ENCODE data around the gene TNFAIP1. TPM values are rescaled to one million over a fixed set of nuclear protein-coding genes. Genes with fewer than 3 reads are reported as not detected.

TNFAIP1 gene
- total RNA-seq, 1 experiment from 2014 or later = 33.4 TPM

DNA sequence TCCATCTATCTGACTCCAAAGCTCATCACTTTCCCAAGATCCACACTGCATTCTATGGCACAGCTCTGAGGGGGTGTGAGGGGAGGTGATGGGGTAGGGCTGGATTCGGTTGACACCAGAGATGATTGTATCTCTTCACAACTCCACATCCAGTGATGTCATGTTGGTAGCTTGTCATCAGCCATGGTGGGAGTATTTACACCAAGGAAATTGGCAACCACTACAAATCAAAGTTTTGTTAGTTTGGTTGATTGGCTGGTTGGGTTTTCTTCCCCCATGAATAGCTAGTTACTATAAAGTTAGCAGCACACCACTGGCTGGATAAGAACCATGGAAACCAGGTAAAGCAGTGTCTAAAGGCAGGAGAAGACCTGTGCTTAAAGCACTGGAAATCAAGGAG, 55.4 kb downstream of the TNFAIP1 start:
- no peak overlapping the region for H3K9ac ChIP-seq (ENCODE audit: low read length)
- H3K4me2 ChIP-seq (ENCODE audit: low read length) = no peak overlapping the region
- ChIA-PET POLR2A (no interaction called here), RAD21 (ENCODE audit: low non-redundant PET in 1 of 2, low total read pairs in 2 of 2, uncharacterized antibody in 2 of 2, unreplicated experiment in 2 of 2) (no interaction called here), CTCF (no interaction called here)
- no peak overlapping the region for H3K4me3 ChIP-seq (replicated peaks in 1 of 2; ENCODE audit: low read depth in 1 of 2, low read length in 2 of 2)
- no peaks in the 10 kb centered on the region for H3K36me3 ChIP-seq (ENCODE audit: control insufficient read depth in 1 of 2, insufficient read depth in 2 of 2, low read length in 2 of 2)
- H2AFZ ChIP-seq (ENCODE audit: low read depth, low read length, poor library complexity, severe bottlenecking) = no peak overlapping the region
- DNase-seq (ENCODE audit: low read depth, low spot score) (no peak), ATAC-seq (no peak)
- intact Hi-C loops (cut with micrococcal nuclease) = no loop called here
- H3K4me1 ChIP-seq (ENCODE audit: control insufficient read depth in 1 of 2, insufficient read depth in 2 of 2, low read length in 2 of 2) = no peaks in the 10 kb centered on the region
- H3K9me2 ChIP-seq (ENCODE audit: insufficient read depth) = no peaks in the 10 kb centered on the region
- no peaks in the 10 kb centered on the region for H4K20me1 ChIP-seq (ENCODE audit: insufficient read depth)
- BruUV-seq (replicated peaks) = no TSS peak
- no peaks in the 10 kb centered on the region for H3K9me3 ChIP-seq (ENCODE audit: control insufficient read depth in 1 of 2, insufficient read depth in 1 of 2, low read depth in 1 of 2, low read length in 2 of 2)
- H3K79me2 ChIP-seq (ENCODE audit: insufficient read depth, low read length) = no peaks in the 10 kb centered on the region
- H3K27me3 ChIP-seq (ENCODE audit: insufficient read depth, low read length) = no peaks in the 10 kb centered on the region
- no peak for TF ChIP-seq SRF (IDR thresholded peaks at IDR 0.05; ENCODE audit: low read depth)
- no peak for TF ChIP-seq ZNF274 (IDR thresholded peaks at IDR 0.05; ENCODE audit: low read depth, low read length)
- TF ChIP-seq SP1 (IDR thresholded peaks at IDR 0.05; ENCODE audit: low read depth) = no peak
- no peak for TF ChIP-seq REST (IDR thresholded peaks at IDR 0.05; ENCODE audit: low read depth)
- TF ChIP-seq JUND (IDR thresholded peaks at IDR 0.05) = no peak
- TF ChIP-seq EZH2 (IDR thresholded peaks at IDR 0.05) = no peak
- TF ChIP-seq POLR2A (IDR thresholded peaks at IDR 0.05; ENCODE audit: borderline replicate concordance, extremely low read depth, insufficient read depth, insufficient read length) = no peak
- TF ChIP-seq CTCF (IDR thresholded peaks at IDR 0.05 in 2 of 3, conservative IDR thresholded peaks at IDR 0.05 in 1 of 3; ENCODE audit: borderline replicate concordance in 1 of 3, insufficient read depth in 1 of 3, low read depth in 2 of 3, low read length in 2 of 3) = no peak
- no peak for TF ChIP-seq FOSL1 (IDR thresholded peaks at IDR 0.05; ENCODE audit: low read depth)
- no peak for TF ChIP-seq EGR1 (IDR thresholded peaks at IDR 0.05; ENCODE audit: low read depth)
- no peak for TF ChIP-seq ELF1 (IDR thresholded peaks at IDR 0.05; ENCODE audit: borderline replicate concordance, low read depth)
- TF ChIP-seq RAD21 (IDR thresholded peaks at IDR 0.05; ENCODE audit: low read depth) = no peak
- TF ChIP-seq POLR2AphosphoS5 (IDR thresholded peaks at IDR 0.05; ENCODE audit: low read depth, low read length) = no peak
- TF ChIP-seq SIN3A (IDR thresholded peaks at IDR 0.05; ENCODE audit: low read depth) = no peak
- TF ChIP-seq, protein P1, sequence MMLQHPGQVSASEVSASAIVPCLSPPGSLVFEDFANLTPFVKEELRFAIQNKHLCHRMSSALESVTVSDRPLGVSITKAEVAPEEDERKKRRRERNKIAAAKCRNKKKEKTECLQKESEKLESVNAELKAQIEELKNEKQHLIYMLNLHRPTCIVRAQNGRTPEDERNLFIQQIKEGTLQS (IDR thresholded peaks at IDR 0.05) = no peak
- no peak overlapping the region for H3K27ac ChIP-seq (ENCODE audit: low read depth, low read length)

All from HCT116 (cell line).